Ecto neural progenitor cell (in vitro differentiated cells): Measurements from ENCODE around the gene FMN2.

Source experiments
- DNase-seq: peaks from one replicate; pipeline ENCODE4 v3.0.0-alpha.2; 2018; ENCODE audit warnings: low spot score

The FMN2 gene

GRCh38 chr1:240091614-240092300 lies at the start of gene FMN2:
TSS of gene FMN2 (plus strand) at chr1:240091883. CDS start at chr1:240092110, 227 bp downstream.
- peak; percentile 83 for DNase-seq

GRCh38 chr1:240044620-240045019 lies 47.1 kb upstream of the FMN2 start:
- DNase-seq: no peak

- DNase-seq: no peak
Observed at GRCh38 chr1:240046000-240046399, 45.7 kb upstream of the FMN2 start.

GRCh38 chr1:240054109-240054701 lies 37.5 kb upstream of the FMN2 start:
- DNase-seq: no peak

GRCh38 chr1:240055936-240056335 lies 35.7 kb upstream of the FMN2 start:
- no peak for DNase-seq

- DNase-seq: no peak
Observed at GRCh38 chr1:240056350-240056749, 35.3 kb upstream of the FMN2 start.

GRCh38 chr1:240058049-240058448 lies 33.6 kb upstream of the FMN2 start:
- no peak for DNase-seq

- no peak for DNase-seq
Observed at GRCh38 chr1:240068961-240069360, 22.7 kb upstream of the FMN2 start.

- no peak for DNase-seq
Observed at GRCh38 chr1:240070188-240070587, 21.5 kb upstream of the FMN2 start.

- DNase-seq: no peak
Observed at GRCh38 chr1:240073097-240073496, 18.6 kb upstream of the FMN2 start.

- DNase-seq: no peak
Observed at GRCh38 chr1:240074422-240074821, 17.3 kb upstream of the FMN2 start.

GRCh38 chr1:240074908-240075307 lies 16.8 kb upstream of the FMN2 start:
- DNase-seq: no peak

GRCh38 chr1:240084337-240084736 lies 7.3 kb upstream of the FMN2 start:
- DNase-seq: no peak

GRCh38 chr1:240084749-240085148 lies 6.9 kb upstream of the FMN2 start:
- no peak for DNase-seq

GRCh38 chr1:240086726-240087125 lies 5.0 kb upstream of the FMN2 start:
- no peak for DNase-seq

GRCh38 chr1:240090014-240090413 lies 1.7 kb upstream of the FMN2 start:
- no peak for DNase-seq

GRCh38 chr1:240090957-240091600 lies 604 bp upstream of the FMN2 start:
- no peak for DNase-seq

- peak; percentile 72 for DNase-seq
Observed at GRCh38 chr1:240092301-240093119, 827 bp downstream of the FMN2 start.

- peak; percentile 63 for DNase-seq
Observed at GRCh38 chr1:240093120-240093961, 1.7 kb downstream of the FMN2 start.

- DNase-seq: no peak
Observed at GRCh38 chr1:240094041-240094722, 2.5 kb downstream of the FMN2 start.

GRCh38 chr1:240096974-240097373 lies 5.3 kb downstream of the FMN2 start:
- no peak for DNase-seq
